Endothelial cell of umbilical vein (primary cell): Measurements from ENCODE around the gene BMPER.

ENCODE experiments used
- CTCF ChIP-seq, 2 donors: IDR thresholded peaks; 1 replicate in 1 of 2; 2 replicates in 1 of 2; pipeline ENCODE4 v1.5.1; 2011; ENCODE audit warnings: low read length in 2 of 2, mild to moderate bottlenecking in 2 of 2, moderate library complexity in 2 of 2, control low read depth in 1 of 2, inconsistent platforms in 1 of 2, low read depth in 1 of 2; ENCODE audit not compliant: insufficient read depth in 1 of 2; ENCODE audit errors: extremely low read depth in 1 of 2
- EZH2 ChIP-seq: IDR thresholded peaks from 2 replicates; pipeline ENCODE4 v1.6.1; 2012; ENCODE audit warnings: borderline replicate concordance, low read depth, mild to moderate bottlenecking, moderate library complexity, low read length, inconsistent platforms; ENCODE audit not compliant: severe bottlenecking
- MYC ChIP-seq: IDR thresholded peaks from one replicate; pipeline ENCODE4 v1.6.1; 2011; ENCODE audit warnings: mild to moderate bottlenecking, low read depth, low read length
- POLR2A ChIP-seq: IDR thresholded peaks from 2 replicates; pipeline ENCODE4 v1.6.1; 2012; ENCODE audit warnings: low read depth, mild to moderate bottlenecking, control low read depth, low read length
- POLR2AphosphoS5 ChIP-seq: IDR thresholded peaks from 2 replicates; pipeline ENCODE4 v1.6.1; 2012; ENCODE audit warnings: low read depth, mild to moderate bottlenecking, control low read depth, low read length, moderate library complexity; ENCODE audit not compliant: insufficient read depth
- TF ChIP-seq, protein P1 (sequence below): IDR thresholded peaks from 2 replicates; pipeline ENCODE4 v1.6.1; 2011; ENCODE audit not compliant: insufficient read depth, insufficient read length

DNA sequence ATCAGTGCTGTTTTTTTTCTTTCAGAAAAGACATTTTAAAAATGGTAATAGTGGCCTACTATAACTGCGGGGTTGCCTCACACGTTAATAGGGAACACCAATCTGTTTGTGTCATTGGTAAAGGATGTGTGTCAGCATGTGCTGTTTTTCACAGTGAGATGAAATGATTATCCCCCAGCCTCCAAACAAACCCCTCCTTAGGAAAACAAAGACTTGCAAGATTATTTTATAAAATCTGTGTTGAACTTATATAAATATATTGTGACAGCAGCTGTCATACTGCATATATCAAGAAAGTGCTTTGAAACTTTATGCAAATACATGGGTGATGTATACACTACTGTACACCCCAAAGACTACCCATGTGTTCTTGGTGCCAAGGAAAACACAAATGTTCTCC, 125.8 kb downstream of the BMPER start:
- TF ChIP-seq CTCF (IDR thresholded peaks at IDR 0.05; ENCODE audit: extremely low read depth in 1 of 2, insufficient read depth in 1 of 2, low read depth in 1 of 2, low read length in 2 of 2): no peak
- TF ChIP-seq POLR2AphosphoS5: no peak
- no peak for TF ChIP-seq POLR2A
- TF ChIP-seq MYC: no peak
- no peak for TF ChIP-seq EZH2
- TF ChIP-seq, protein P1, sequence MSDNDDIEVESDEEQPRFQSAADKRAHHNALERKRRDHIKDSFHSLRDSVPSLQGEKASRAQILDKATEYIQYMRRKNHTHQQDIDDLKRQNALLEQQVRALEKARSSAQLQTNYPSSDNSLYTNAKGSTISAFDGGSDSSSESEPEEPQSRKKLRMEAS: no peak
